Tibial nerve (tissue), 3 donors: ENCODE data around the gene SERPINE1.

Experiments
- POLR2A ChIP-seq, 2 donors: fragments of 450-650 bp; IDR thresholded peaks; one replicate each; pipeline ENCODE4 v1.6.1; 2017; ENCODE audit warnings: antibody characterized with exemption in 2 of 2, mild to moderate bottlenecking in 2 of 2, moderate library complexity in 2 of 2
- TF ChIP-seq, protein P1 (sequence below), 5 experiments: fragments of 200-600 bp in 3 of 5; fragments of 450-650 bp in 2 of 5; sonication (generic) in 3 of 5; IDR thresholded peaks; one replicate each; pipeline ENCODE4 v1.5.1; 2016 to 2019; ENCODE audit warnings: antibody characterized with exemption in 5 of 5, mild to moderate bottlenecking in 3 of 5, moderate library complexity in 2 of 5

DNA sequence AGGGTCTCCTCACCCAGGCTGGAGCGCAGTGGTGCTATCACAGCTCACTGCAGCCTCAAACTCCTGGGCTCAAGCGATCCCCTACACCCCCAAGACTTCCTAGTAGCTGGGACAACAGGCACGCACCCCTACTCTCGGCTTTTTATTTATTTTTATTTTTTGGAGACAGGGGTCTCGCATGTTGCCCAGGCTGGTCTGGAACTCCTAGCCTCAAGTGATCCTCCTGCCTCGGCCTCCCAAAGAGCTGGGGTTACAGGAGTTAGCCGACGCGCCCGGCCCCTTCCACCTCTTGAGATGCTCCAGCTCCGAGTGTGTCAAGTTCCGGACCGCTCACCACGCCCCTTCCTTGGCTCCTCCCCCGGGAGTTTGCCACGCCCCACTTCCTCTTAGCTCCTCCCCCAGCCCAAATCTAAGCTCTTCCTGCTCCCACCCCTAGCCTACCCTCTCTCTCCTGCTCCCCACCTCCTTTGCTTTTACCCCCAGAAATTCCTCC is 46.9 kb downstream of the SERPINE1 start:
- TF ChIP-seq, protein P1, sequence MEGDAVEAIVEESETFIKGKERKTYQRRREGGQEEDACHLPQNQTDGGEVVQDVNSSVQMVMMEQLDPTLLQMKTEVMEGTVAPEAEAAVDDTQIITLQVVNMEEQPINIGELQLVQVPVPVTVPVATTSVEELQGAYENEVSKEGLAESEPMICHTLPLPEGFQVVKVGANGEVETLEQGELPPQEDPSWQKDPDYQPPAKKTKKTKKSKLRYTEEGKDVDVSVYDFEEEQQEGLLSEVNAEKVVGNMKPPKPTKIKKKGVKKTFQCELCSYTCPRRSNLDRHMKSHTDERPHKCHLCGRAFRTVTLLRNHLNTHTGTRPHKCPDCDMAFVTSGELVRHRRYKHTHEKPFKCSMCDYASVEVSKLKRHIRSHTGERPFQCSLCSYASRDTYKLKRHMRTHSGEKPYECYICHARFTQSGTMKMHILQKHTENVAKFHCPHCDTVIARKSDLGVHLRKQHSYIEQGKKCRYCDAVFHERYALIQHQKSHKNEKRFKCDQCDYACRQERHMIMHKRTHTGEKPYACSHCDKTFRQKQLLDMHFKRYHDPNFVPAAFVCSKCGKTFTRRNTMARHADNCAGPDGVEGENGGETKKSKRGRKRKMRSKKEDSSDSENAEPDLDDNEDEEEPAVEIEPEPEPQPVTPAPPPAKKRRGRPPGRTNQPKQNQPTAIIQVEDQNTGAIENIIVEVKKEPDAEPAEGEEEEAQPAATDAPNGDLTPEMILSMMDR (IDR thresholded peaks at IDR 0.05), result no peak
- no peak for TF ChIP-seq POLR2A (IDR thresholded peaks at IDR 0.05)
